Measurements from ENCODE around the gene SELENOO.
"Not testable (repeated sequence)": the region's sequence is repeated elsewhere in the genome, so short reads cannot be mapped to it uniquely, and the experiment has no call there.

Gene SELENOO

GRCh38 chr22:50161508-50162390 lies 39.1 kb upstream of the SELENOO start:
- no peak for FAIRE-seq
- TF ChIP-seq, protein P1, sequence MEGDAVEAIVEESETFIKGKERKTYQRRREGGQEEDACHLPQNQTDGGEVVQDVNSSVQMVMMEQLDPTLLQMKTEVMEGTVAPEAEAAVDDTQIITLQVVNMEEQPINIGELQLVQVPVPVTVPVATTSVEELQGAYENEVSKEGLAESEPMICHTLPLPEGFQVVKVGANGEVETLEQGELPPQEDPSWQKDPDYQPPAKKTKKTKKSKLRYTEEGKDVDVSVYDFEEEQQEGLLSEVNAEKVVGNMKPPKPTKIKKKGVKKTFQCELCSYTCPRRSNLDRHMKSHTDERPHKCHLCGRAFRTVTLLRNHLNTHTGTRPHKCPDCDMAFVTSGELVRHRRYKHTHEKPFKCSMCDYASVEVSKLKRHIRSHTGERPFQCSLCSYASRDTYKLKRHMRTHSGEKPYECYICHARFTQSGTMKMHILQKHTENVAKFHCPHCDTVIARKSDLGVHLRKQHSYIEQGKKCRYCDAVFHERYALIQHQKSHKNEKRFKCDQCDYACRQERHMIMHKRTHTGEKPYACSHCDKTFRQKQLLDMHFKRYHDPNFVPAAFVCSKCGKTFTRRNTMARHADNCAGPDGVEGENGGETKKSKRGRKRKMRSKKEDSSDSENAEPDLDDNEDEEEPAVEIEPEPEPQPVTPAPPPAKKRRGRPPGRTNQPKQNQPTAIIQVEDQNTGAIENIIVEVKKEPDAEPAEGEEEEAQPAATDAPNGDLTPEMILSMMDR (IDR thresholded peaks at IDR 0.05; ENCODE audit: insufficient read depth, missing control alignments), result no peak
- DNase-seq (ENCODE audit: insufficient read length, low spot score), result no peak

GRCh38 chr22:50162391-50162956 lies 38.3 kb upstream of the SELENOO start:
- TF ChIP-seq, protein P1 (IDR thresholded peaks at IDR 0.05; ENCODE audit: insufficient read depth, missing control alignments), result no peak
- DNase-seq (ENCODE audit: insufficient read length, low spot score) (no peak), FAIRE-seq (no peak)

- FAIRE-seq, result no peak
- TF ChIP-seq, protein P1 (IDR thresholded peaks at IDR 0.05; ENCODE audit: insufficient read depth, missing control alignments), result no peak
- DNase-seq (ENCODE audit: insufficient read length, low spot score), result no peak
Observed at GRCh38 chr22:50165436-50166123, 35.2 kb upstream of the SELENOO start.

- TF ChIP-seq, protein P1 (IDR thresholded peaks at IDR 0.05; ENCODE audit: insufficient read depth, missing control alignments), result no peak
- FAIRE-seq, result no peak
- no peak for DNase-seq (ENCODE audit: insufficient read length, low spot score)
Observed at GRCh38 chr22:50167689-50168489, 32.9 kb upstream of the SELENOO start.

DNA sequence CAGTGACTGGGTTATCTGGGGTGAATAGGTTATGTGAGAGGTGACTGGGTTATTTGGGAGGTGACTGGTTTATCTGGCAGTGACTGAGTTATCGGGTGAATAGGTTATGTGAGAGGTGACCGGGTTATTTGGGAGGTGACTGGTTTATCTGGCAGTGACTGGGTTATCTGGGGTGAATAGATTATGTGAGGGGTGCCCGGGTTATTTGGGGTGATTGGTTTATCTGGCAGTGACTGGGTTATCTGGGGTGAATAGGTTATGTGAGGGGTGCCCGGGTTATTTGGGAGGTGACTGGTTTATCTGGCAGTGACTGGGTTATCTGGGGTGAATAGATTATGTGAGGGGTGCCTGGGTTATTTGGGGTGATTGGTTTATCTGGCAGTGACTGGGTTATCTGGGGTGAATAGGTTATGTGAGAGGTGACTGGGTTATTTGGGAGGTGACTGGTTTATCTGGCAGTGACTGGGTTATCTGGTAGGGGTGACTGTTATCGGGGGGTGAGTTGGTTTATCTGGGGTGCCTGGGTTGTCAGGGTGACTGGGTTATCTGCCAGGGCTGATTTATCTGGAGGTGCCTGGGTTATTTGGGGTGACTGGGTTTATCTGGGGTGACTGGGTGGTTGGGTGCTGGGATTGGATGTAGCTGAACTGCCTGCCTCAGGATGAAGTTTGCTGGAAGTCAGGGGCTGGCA lies 32.2 kb upstream of the SELENOO start:
- DNase-seq (ENCODE audit: insufficient read length, low spot score); FAIRE-seq: not testable (repeated sequence)

DNA sequence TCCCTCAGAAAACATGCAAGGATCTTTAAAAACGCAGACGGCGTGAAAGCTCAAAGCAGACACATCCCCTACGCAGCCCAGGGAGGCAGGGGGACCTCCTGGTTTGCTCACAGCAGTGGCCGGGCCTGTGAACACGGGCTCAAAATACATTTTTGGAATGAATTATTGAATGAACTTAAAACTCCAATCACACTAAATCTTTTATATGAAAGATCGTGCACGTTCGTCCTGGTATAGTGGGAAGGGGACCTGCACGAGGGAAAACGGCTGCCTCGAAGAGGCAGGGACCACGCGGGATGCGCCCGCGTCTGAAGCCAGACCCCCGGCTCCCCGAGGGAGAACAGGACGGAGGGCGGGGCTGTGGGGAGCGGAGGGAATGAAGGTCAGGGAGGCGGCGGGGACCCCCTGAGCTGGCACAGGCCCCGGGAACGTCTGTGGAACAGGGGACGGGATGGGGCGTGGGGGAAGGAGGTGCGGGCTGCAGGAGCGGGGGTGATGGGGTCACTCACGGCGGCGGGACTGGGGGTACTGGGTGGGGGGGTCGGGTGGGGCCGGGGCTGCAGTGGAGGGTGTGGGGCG lies 31.5 kb upstream of the SELENOO start:
- DNase-seq (ENCODE audit: insufficient read length, low spot score), result no peak
- no peak for FAIRE-seq

More for the DNA sequence above, 31.5 kb upstream of the SELENOO start:
- TF ChIP-seq, protein P1 (IDR thresholded peaks at IDR 0.05; ENCODE audit: insufficient read depth, missing control alignments), result no peak

Data from D721Med (cell line).